ENCODE data around the gene CFAP46.

CFAP46 gene

GRCh38 chr10:132885451-132886210 is 56.7 kb downstream of the CFAP46 start:
- DNase-seq (ENCODE audit: low read depth) = no peak
- TF ChIP-seq CTCF (IDR thresholded peaks at IDR 0.05; ENCODE audit: control insufficient read depth, extremely low read depth, insufficient read depth) = no peak
- H3K4me3 ChIP-seq (ENCODE audit: low read depth, low read length) = no peak overlapping the region

- no peak overlapping the region for H3K4me3 ChIP-seq (ENCODE audit: low read depth, low read length)
- no peak for DNase-seq (ENCODE audit: low read depth)
- TF ChIP-seq CTCF (IDR thresholded peaks at IDR 0.05; ENCODE audit: control insufficient read depth, extremely low read depth, insufficient read depth) = no peak
Measured at GRCh38 chr10:132884691-132885271, 57.6 kb downstream of the CFAP46 start.

- no peak overlapping the region for H3K4me3 ChIP-seq (ENCODE audit: low read depth, low read length)
- no peak for DNase-seq (ENCODE audit: low read depth)
- TF ChIP-seq CTCF (IDR thresholded peaks at IDR 0.05; ENCODE audit: control insufficient read depth, extremely low read depth, insufficient read depth) = no peak
Measured at GRCh38 chr10:132884041-132884440, 58.3 kb downstream of the CFAP46 start.

GRCh38 chr10:132883391-132883881 is 58.9 kb downstream of the CFAP46 start:
- no peak overlapping the region for H3K4me3 ChIP-seq (ENCODE audit: low read depth, low read length)
- no peak for DNase-seq (ENCODE audit: low read depth)
- TF ChIP-seq CTCF (IDR thresholded peaks at IDR 0.05; ENCODE audit: control insufficient read depth, extremely low read depth, insufficient read depth) = no peak

GRCh38 chr10:132882069-132882951 is 60.1 kb downstream of the CFAP46 start:
- H3K4me3 ChIP-seq (ENCODE audit: low read depth, low read length) = no peak overlapping the region
- TF ChIP-seq CTCF (IDR thresholded peaks at IDR 0.05; ENCODE audit: control insufficient read depth, extremely low read depth, insufficient read depth) = no peak
- DNase-seq (ENCODE audit: low read depth) = no peak

- no peak for TF ChIP-seq CTCF (IDR thresholded peaks at IDR 0.05; ENCODE audit: control insufficient read depth, extremely low read depth, insufficient read depth)
- no peak for DNase-seq (ENCODE audit: low read depth)
- no peak overlapping the region for H3K4me3 ChIP-seq (ENCODE audit: low read depth, low read length)
Measured at GRCh38 chr10:132881186-132881920, 61.0 kb downstream of the CFAP46 start.

Data from LNCaP clone FGC (cell line).